Panc1 (cell line): ENCODE data around the gene SCN8A. TPM values are rescaled to one million over a fixed set of nuclear protein-coding genes. Genes with fewer than 3 reads are reported as not detected.

ENCODE experiments used
- ATAC-seq: fragments of 200-7000 bp; cut with Tn5 transposase; 2 replicates; pipeline ENCODE4 v1.9.1; 2020; ENCODE audit warnings: mild to moderate bottlenecking, moderate library complexity
- BruUV-seq: library from RNA; stranded (reverse); fragments of 400-500 nt; replicated peaks from 2 replicates; lab custom pipeline; 2021; lab: Mats Ljungman, UMichigan
- CTCF ChIA-PET: fragments of 300-600 bp; sonication (Branson Sonifier 250); formaldehyde crosslinking; loops from one replicate; lab custom pipeline; 2022; ENCODE audit warnings: antibody characterized with exemption; lab: Charles Lee
- POLR2A ChIA-PET: fragments of 300-600 bp; sonication (Branson Sonifier 250); formaldehyde crosslinking; loops from one replicate; lab custom pipeline; 2022; ENCODE audit warnings: antibody characterized with exemption; lab: Charles Lee
- DNase-seq: peaks from one replicate; pipeline ENCODE4 v3.0.0-alpha.2; 2010; ENCODE audit warnings: low read depth, low spot score
- H3K27ac ChIP-seq: 2 replicates; pipeline ENCODE4 v1.5.1; 2011; ENCODE audit warnings: mild to moderate bottlenecking, low read length, inconsistent platforms
- H3K27me3 ChIP-seq: fragments of 200-500 bp; sonication (Bioruptor generic); 2 replicates; pipeline ENCODE4 v1.6.0; 2014; ENCODE audit warnings: low read length, inconsistent platforms; ENCODE audit not compliant: control insufficient read depth, insufficient read depth
- H3K36me3 ChIP-seq: fragments of 200-500 bp; sonication (Bioruptor generic); 2 replicates; pipeline ENCODE4 v1.5.1; 2014; ENCODE audit warnings: inconsistent platforms, mild to moderate bottlenecking, low read length, moderate library complexity; ENCODE audit not compliant: control insufficient read depth, insufficient read depth
- H3K4me1 ChIP-seq: 2 replicates; pipeline ENCODE4 v1.5.1; 2011; ENCODE audit warnings: inconsistent platforms, mild to moderate bottlenecking, low read length, moderate library complexity; ENCODE audit not compliant: control insufficient read depth, insufficient read depth
- H3K4me3 ChIP-seq, 2 experiments: 2 replicates each; pipeline ENCODE4 v1.5.1; 2011 to 2012; ENCODE audit warnings: low read depth in 2 of 2, low read length in 2 of 2, mild to moderate bottlenecking in 2 of 2, inconsistent platforms in 1 of 2, moderate library complexity in 1 of 2
- H3K9me3 ChIP-seq: fragments of 200-500 bp; sonication (Bioruptor generic); 2 replicates; pipeline ENCODE4 v1.5.1; 2014; ENCODE audit warnings: low read depth, mild to moderate bottlenecking, inconsistent platforms, low read length, moderate library complexity; ENCODE audit not compliant: control insufficient read depth, insufficient read depth
- POLR2AphosphoS5 ChIP-seq: IDR thresholded peaks from 2 replicates; pipeline ENCODE4 v1.6.1; 2012; ENCODE audit warnings: mild to moderate bottlenecking, low read depth, low read length, moderate library complexity
- SIN3A ChIP-seq: IDR thresholded peaks from 2 replicates; pipeline ENCODE4 v1.6.1; 2012; ENCODE audit warnings: low read depth, mild to moderate bottlenecking, low read length, moderate library complexity, borderline replicate concordance; ENCODE audit not compliant: insufficient read depth
- TCF7L2 ChIP-seq: IDR thresholded peaks from 2 replicates; pipeline ENCODE4 v1.6.1; 2011; ENCODE audit warnings: mild to moderate bottlenecking, low read depth, low read length, inconsistent platforms
- in situ Hi-C: cut with HindIII; loops from 2 replicates; pipeline ENCODE4 v1.10.0; 2016; ENCODE audit warnings: low sequenced_read_pairs, low pct_unique_long_range_greater_than_20kb
- intact Hi-C: fragments of 100-400 bp; cut with micrococcal nuclease; formaldehyde crosslinking; loops from one replicate; pipeline ENCODE4 v1.10.0; 2022; ENCODE audit not compliant: unreplicated experiment
- total RNA-seq: library from RNA; stranded (reverse); gene quantifications from one replicate; pipeline ENCODE4 v1.2.1, GENCODE V29; 2021; ENCODE audit not compliant: unreplicated experiment
- TF ChIP-seq, protein P1 (sequence below): fragments of 450-650 bp; IDR thresholded peaks from 2 replicates; pipeline ENCODE4 v1.5.1; 2017; ENCODE audit warnings: mild to moderate bottlenecking
- TF ChIP-seq, protein P2 (sequence below), 2 experiments: IDR thresholded peaks; 2 replicates each; pipeline ENCODE4 v1.6.1; 2011 to 2012; ENCODE audit warnings: low read depth in 2 of 2, control low read depth in 1 of 2, low read length in 1 of 2, mild to moderate bottlenecking in 1 of 2, moderate library complexity in 1 of 2; ENCODE audit not compliant: insufficient read depth in 1 of 2

Gene SCN8A
- total RNA-seq, 1 experiment from 2014 or later, result 8.6 TPM

DNA sequence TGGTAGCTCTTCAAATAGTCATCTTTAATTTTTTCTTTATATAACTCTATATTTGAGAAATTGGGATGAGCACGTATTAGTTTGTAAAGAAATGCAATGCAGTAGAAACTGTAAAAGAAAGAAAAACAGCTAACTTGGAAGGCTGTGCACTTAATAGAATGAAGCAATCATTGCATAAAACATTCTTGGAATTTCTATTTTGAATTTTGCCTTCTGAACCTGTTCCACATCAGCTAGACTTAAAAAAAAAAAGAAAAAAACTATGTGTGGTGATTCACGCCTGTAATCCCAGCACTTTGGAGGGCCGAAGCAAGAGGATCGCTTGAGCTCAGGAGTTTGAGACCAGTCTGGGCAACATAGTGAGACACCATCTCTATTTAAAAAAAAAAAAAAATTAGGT lies 29.4 kb downstream of the SCN8A start:
- Histone ChIP-seq H3K4me3 (no peak overlapping the region), H3K27ac (no peak overlapping the region), H3K9me3 (no peaks in the 10 kb centered on the region), H3K4me1 (peaks cover 6% of the 10 kb centered on the region; the same call in 1 of the 2 replicates), H3K36me3 (no peaks in the 10 kb centered on the region), H3K27me3 (no peaks in the 10 kb centered on the region)
- no TSS peak for BruUV-seq
- POLR2A ChIA-PET, result no interaction called here
- in situ Hi-C loops (no loop called here), intact Hi-C loops (no loop called here)
- no peak for ATAC-seq
- no peak for TF ChIP-seq TCF7L2
- no peak for TF ChIP-seq POLR2AphosphoS5
- TF ChIP-seq SIN3A, result no peak
- TF ChIP-seq, protein P1, sequence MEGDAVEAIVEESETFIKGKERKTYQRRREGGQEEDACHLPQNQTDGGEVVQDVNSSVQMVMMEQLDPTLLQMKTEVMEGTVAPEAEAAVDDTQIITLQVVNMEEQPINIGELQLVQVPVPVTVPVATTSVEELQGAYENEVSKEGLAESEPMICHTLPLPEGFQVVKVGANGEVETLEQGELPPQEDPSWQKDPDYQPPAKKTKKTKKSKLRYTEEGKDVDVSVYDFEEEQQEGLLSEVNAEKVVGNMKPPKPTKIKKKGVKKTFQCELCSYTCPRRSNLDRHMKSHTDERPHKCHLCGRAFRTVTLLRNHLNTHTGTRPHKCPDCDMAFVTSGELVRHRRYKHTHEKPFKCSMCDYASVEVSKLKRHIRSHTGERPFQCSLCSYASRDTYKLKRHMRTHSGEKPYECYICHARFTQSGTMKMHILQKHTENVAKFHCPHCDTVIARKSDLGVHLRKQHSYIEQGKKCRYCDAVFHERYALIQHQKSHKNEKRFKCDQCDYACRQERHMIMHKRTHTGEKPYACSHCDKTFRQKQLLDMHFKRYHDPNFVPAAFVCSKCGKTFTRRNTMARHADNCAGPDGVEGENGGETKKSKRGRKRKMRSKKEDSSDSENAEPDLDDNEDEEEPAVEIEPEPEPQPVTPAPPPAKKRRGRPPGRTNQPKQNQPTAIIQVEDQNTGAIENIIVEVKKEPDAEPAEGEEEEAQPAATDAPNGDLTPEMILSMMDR, result no peak
- TF ChIP-seq, protein P2, sequence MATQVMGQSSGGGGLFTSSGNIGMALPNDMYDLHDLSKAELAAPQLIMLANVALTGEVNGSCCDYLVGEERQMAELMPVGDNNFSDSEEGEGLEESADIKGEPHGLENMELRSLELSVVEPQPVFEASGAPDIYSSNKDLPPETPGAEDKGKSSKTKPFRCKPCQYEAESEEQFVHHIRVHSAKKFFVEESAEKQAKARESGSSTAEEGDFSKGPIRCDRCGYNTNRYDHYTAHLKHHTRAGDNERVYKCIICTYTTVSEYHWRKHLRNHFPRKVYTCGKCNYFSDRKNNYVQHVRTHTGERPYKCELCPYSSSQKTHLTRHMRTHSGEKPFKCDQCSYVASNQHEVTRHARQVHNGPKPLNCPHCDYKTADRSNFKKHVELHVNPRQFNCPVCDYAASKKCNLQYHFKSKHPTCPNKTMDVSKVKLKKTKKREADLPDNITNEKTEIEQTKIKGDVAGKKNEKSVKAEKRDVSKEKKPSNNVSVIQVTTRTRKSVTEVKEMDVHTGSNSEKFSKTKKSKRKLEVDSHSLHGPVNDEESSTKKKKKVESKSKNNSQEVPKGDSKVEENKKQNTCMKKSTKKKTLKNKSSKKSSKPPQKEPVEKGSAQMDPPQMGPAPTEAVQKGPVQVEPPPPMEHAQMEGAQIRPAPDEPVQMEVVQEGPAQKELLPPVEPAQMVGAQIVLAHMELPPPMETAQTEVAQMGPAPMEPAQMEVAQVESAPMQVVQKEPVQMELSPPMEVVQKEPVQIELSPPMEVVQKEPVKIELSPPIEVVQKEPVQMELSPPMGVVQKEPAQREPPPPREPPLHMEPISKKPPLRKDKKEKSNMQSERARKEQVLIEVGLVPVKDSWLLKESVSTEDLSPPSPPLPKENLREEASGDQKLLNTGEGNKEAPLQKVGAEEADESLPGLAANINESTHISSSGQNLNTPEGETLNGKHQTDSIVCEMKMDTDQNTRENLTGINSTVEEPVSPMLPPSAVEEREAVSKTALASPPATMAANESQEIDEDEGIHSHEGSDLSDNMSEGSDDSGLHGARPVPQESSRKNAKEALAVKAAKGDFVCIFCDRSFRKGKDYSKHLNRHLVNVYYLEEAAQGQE (IDR thresholded peaks at IDR 0.05; ENCODE audit: insufficient read depth in 1 of 2, low read depth in 2 of 2, low read length in 1 of 2), result no peak
- no peak for DNase-seq
- CTCF ChIA-PET, result interaction anchor here (0.7 kb wide), 1 partner anchor 204 kb away, joined by 3 read pairs; no protein-coding TSS in a partner anchor

DNA sequence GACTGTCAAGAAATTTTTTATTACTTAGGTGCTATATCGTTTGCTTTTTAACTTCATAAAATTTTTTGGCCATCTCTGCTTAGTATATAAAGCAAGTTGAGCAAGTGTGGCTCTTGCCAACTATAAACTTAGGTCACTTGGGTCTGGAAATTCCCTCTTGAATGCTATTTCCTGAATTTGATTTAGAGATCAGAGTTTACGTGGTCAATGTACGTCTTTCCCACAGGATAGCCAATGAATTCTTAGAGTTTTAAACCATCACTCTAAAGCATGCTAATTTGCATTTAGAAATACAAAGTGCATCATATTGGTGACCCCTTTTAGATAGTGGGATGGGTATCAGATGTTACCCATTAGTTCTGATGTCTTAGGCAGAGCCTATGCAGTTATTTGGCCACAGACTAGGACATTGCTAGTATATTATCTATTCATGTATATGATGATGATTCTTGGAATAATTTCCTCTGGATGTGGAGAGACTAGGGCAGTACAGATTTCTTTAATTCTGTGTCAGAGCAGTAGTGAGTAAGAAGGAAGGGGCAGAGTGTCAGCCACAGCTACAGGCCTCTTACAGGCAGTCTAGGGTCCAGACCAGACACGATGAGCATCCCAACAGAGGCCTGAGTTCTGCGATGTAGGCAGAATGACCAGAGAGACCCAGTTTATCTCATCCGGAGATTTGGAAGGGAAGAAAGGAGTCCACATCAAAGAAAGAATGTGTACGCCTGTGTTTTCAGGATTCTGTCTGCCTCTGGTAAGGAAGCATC lies 30.3 kb downstream of the SCN8A start:
- no peak overlapping the region for H3K4me3 ChIP-seq
- no peaks in the 10 kb centered on the region for H3K27me3 ChIP-seq
- no peak overlapping the region for H3K27ac ChIP-seq
- intact Hi-C loops, result no loop called here
- no TSS peak for BruUV-seq
- no peaks in the 10 kb centered on the region for H3K9me3 ChIP-seq
- no peaks in the 10 kb centered on the region for H3K36me3 ChIP-seq
- ChIA-PET CTCF (no interaction called here), POLR2A (no interaction called here)
- DNase-seq (no peak), ATAC-seq (no peak; the same call in 1 of the 2 replicates)
- H3K4me1 ChIP-seq, result peaks cover 6% of the 10 kb centered on the region; the same call in 1 of the 2 replicates
- no peak for TF ChIP-seq SIN3A
- TF ChIP-seq, protein P2 (IDR thresholded peaks at IDR 0.05; ENCODE audit: insufficient read depth in 1 of 2, low read depth in 2 of 2, low read length in 1 of 2), result no peak
- no peak for TF ChIP-seq POLR2AphosphoS5
- TF ChIP-seq TCF7L2, result no peak
- TF ChIP-seq, protein P1, result no peak
- in situ Hi-C loops, result no loop called here
